HG03039 (cell line): ENCODE data around the gene ALKBH2.
"Not testable (repeated sequence)": the region's sequence is repeated elsewhere in the genome, so short reads cannot be mapped to it uniquely, and the experiment has no call there.

Experiments
- ATAC-seq: cut with Tn5 transposase; IDR thresholded peaks from one replicate; pipeline ENCODE4 v1.9.1; 2021; ENCODE audit warnings: mild to moderate bottlenecking, moderate library complexity; ENCODE audit not compliant: unreplicated experiment

The ALKBH2 gene

DNA sequence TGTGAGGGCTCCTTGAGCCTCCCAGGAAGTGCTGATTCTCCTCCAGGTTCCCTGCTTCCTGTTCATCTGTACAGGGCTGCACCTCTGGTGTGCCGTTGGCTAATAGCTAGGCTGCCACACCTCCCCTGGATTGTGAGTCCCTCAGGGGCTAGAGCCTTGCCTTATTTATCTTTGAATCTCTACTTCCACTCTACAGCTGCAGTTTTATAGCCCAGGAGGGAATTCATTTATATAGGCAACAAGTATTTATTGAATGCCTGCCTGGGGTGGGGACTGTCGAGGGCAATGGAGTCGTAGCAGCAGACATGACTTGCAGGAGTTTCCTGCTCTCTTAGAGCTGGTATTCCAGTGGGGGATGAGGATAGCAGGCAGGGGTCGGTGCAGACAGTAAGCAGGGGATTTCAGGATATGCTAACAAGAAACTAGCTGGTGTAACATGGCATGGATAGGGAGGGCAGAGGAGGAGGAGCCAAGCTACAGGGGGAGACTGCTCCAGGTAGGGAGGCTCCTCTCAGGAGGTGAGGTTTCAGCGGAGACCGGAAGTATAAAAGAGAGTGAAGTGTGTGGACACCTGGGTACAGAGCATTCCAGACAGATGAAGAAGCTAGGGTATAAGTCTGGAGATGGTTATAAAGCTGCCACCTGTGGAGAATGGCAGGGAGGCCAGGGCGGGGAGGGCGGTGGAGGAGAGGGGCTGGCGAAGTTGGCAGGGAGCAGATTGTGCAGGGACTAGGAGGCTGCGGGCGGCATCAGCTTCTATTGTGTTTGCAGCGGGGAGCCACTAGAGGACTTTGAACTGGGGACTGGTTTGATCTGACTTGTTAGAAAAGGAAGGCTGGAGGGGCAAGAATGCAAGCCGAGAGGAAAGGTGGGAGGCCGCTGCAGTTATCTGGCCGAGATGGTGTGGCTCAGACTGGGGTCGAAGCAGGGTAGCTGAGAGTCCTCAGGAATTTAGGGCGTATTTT is 23.7 kb downstream of the ALKBH2 start:
- no peak for ATAC-seq

DNA sequence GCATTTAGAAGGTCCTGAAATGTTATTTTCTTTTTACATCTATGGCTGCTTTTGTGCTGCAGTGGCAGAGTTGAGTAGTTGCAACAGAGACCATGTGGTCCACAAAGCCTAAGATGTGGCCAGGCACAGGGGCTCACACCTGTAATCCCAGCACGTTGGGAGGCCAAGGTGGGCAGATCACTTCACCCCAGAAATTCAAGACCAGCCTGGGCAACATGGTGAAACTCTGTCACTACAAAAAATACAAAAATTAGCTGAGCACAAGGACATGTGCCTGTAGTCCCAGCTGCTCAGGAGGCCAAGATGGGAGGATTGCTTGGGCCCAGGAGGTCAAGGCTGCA is 27.4 kb downstream of the ALKBH2 start:
- ATAC-seq: no peak

DNA sequence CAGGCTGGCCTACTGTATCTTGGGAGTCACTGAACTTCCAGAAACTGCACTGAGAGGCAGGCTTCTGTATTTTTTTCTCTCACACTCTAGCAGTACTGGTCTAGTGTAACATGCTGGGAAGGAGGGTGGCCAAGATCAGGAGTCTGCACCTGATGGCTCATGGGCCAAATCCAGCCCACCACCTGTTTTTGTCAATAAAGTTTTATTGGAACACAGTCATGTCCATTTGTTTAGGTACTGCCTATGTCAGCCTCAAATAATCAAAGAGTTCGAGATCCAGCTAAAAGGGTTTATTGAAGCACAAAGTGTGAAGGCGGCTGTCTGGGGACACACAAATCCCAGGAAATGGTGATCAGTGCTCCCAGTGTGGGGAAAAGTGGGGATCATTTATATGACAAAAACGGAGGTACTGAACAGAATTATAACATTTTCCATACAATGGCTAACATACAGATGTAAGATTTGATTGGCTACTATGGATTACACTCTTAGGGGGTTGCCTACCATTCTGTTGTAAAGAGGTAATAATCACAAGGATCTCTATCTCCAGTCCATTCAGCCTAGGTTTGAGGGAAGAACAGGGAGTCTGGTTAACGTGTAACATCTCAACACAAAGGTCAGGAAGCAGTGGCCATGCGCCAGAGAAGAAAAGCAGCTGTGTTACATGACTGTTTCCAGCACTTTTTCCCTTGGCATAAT is 28.0 kb downstream of the ALKBH2 start:
- ATAC-seq: no peak

DNA sequence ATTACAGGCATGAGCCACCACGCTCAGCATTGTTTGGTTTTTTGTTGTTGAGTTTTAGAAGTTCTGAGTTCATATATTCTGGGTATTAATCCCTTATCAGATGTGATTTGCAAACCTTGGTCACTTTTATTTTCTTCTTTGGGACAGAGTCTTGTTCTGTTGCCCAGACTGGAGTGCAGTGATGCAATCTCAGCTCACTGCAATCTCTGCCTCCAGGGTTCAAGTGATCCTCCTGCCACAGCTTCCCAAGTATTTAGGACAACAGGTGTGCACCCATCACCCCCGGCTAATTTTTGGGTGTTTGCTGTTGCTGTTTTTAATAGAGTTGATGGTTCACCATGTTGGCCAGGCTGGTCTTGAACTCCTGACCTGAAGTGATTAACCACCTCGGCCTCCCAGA is 29.1 kb downstream of the ALKBH2 start:
- ATAC-seq: no peak

DNA sequence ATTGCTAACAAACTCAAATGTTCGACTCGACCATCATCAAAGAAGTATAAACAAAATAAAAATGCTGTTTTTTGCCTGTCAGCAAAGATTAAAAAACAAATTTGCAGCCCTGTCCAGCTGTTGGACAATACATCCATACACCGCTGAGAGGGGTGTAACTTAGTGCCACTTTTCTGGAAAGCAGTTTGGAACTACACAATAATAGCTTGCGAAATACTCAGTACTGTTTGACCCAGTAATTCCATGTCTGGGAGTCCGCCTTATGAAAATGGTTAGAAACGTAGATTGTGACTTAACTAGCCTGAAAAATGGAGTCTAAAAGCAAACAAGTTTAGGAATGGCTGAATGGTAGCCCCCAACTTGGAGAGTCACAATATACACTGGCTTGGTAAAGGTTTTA is 34.5 kb downstream of the ALKBH2 start:
- ATAC-seq: no peak

DNA sequence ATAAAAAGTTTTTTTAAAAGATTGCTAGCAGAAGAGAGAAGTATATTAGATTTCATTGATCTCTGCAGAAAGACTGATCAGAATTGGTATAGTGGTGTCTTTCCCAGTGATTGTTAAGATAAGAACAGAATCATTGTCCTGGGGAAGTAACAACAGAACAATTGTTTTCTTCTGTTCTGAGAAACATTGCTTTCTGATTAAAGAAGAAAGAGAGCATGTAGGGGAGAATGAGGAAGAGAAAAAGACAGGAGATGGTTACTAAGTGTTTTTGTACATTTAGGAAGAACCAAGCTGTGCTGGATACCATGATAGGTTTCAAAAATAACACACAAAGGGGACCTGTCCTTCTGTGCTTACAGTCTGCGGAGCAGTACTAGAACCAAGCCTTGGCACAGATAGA is 35.9 kb downstream of the ALKBH2 start:
- no peak for ATAC-seq

DNA sequence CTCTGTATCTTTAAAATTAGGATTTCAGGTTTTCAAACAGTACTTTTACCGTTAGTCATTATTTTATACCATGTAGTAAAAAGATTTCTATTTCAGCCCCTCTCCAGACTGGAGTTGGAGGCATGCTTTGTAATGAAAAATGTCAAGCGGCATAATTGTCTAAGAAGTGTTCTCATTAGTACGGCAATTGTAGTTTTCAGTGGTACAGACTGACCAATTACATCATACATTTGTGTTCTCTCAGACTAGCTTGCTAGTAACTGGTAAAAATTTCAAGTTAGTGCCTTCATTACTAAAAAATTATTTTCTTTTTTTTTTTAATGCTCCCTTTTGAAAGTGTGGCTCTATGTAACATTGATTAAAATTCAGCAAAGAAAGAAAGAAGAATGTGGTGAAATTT is 36.4 kb downstream of the ALKBH2 start:
- no peak for ATAC-seq

DNA sequence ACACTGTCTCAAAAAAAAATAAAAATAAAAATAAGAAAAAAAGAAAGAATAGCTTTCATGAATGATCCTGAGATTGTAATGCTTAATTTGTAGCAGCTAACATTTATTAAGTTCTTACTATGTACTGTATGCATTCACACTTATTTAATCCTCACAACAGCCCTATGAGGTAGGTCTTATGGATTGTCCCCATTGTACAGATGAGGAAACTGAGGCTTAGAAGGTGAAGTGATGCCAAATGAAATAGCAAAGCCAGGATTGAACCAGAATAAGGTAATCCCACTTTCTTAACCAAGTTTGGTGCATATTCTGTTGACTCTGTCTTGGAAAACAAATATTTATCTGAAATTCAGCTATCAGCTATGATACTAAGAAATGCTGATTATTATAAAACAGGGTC is 38.8 kb downstream of the ALKBH2 start:
- no peak for ATAC-seq

DNA sequence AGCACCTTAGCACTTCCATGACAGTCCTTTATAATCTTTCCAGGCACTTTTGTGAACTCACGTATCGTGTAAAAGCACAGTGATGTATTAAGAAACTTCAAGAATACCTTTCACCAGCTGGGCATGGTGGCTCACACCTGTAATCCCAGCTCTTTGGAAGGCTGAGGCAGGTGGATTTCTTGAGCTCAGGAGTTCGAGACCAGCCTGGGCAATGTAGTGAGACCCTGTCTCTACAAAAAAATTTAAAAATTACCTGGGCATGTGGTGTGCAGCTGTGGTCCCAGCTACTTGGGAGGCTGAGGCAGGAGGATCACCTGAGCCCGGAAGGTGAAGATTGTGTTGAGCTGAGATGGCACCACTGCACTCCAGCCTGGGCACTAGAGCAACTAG is 39.2 kb downstream of the ALKBH2 start:
- not testable (repeated sequence) for ATAC-seq

DNA sequence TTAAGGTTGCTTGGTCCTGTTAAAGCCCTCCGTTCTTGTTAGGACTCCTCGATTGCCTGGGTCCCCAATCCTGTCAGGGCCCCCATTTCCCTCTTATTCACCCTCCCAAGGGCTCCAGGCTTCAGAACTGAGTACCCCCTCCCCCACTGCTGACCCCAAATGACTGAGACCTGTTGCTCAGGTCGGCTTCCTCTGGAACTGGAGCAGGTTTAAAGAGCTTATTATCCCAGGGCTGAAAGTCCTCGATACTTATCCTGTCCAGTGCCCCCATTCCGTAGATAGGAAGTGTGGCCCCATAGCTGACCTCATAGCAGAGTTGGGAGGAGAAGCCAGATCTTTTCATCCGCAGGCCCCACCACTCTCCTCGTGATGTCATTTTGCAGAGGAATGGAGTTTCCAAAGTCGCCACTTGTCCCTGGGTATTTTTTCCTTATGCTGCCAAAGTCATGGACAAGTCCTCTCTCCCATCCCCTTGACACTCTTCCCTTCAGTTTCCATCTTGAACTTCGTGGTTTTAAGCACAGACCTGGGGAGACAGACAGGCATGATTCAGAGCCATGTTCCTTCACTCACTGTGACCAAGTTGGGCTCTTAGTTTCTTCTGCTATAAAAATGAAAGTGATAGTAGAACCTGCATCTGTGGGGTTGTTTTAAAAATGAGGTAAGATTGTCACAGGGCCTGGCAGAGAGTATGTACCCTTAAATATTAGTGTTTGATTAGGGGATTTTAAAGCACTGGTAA is 39.7 kb downstream of the ALKBH2 start:
- ATAC-seq: peak; percentile 9

DNA sequence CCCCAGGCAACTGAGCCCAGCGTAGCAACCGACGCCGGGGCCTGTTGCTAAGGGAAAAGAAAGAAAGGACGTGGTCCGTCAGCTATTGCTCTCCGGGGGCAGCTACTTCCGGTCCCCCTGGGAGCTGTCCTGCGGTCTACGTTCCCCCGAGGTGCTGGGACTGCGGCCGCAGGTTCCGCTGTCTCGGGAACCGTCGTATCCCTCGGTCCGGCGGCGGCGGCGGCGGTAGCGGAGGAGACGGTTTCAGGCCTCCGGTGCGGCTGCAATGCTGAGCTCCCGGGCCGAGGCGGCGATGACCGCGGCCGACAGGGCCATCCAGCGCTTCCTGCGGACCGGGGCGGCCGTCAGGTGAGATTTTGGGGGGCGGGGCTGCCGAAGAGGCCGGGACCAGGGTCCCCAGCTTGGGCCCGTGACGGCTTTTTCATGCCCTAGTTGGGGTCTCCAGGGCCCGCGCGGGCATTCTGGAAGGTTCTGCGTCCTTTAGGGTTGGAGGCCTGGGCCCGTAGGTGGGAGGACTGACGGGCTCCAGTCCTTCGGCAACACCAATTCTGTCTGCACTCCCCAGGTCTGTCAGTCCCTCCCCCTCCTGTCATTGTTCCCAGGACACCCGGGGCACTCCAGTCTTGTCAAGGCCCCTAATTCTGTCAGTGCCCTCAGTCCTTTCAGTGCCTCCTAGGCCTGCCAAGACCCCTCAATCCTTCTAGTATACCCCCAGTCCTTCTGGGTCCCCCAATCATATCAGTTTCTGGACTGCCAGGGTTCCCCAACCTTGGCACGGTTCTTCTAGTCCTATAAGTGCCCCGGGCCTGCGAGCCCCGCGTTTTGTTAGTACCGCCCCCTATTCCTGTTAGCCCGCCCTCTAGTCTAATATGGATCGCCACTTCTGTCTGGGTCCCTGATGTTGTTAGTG is 40.6 kb downstream of the ALKBH2 start, which contains the start of gene USP30:
Gene USP30, plus strand, starts transcription at position 163 of the 910 bp plus-strand sequence. Its CDS starts 103 bp downstream, at position 266.
- ATAC-seq: peak; percentile 56

DNA sequence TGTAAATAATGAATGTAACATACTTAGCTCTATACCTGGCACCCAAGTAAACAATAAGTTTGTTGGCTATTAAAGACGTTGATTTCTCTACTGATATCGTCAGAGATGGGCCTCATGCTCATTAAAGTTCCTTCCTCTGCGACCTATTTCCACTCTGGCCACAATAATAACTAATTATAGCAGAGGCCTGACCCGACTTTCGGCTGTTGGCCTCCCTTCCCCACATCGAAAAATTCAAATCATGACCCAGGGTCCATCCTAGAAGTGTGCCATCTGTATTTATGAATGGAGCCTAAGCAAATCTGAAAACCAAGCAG is 41.2 kb downstream of the ALKBH2 start:
- no peak for ATAC-seq

DNA sequence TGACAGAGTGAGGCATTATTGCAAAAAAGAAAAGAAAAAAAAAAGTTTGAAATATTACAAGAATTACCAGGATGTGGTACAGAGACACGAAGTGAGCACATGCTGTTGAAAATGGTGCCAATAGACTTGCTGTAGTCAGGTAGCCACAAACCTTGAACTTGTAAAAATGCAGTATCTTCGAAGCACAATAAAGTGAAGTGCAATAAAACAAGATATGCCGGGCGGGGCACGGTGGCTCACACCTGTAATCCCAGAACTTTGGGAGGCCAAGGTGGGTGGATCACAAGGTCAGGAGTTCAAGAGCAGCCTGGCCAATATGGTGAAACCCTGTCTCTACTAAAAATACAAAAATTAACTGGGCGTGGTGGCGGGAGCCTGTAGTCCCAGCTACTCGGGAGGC is 43.5 kb downstream of the ALKBH2 start:
- not testable (repeated sequence) for ATAC-seq

DNA sequence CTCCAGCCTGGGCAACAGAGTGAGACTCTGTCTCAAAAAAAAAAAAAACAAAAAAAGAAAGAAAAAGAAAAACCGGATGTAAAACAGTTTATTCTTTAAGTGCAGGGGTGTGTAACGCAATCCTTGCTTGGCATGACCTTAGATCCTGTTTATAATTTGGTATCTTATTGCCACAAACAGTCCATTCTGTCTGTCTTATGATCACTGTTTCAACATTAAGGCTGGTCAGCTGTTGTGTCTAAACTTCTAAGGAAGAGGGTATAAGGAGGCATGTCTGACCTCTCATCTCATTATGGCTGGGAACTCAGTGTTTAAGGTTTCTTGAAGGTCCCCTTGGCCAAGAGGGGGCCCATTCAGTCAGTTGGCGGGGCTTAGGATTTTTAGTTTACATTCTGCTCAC is 44.6 kb downstream of the ALKBH2 start:
- ATAC-seq: not testable (repeated sequence)

DNA sequence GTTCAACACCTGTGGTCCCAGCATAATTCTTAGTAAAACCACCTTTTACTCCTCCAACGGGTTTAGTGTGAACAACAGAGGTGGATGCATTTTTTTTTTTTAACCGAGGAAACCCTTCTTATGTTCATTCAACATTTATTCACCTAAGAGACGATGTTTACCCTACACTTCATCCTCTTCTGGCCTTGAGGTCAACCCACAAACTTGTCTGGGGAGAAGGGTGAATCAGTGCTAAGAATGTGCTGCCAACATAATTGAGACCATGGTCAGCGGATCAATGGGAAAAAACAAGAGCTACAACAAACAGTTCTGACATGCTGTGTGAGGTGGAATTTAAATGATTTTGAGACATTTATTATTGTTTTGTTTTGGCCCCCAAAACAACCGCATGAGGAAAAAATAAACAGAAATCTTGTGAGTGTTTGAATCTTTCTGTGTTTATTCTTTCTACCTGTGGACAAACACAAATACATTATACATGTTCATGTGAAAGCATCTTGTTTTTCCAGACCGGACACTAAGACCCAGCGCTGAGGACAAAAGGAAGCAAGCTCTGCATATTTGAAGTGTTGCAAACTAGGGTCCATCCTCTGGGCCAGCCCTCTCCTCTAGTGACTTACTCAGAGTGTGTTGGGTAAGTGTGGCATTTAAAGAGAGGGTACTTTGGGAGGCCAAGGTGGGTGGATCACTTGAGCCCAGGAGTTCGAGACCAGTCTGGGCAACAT is 46.0 kb downstream of the ALKBH2 start:
- no peak for ATAC-seq

DNA sequence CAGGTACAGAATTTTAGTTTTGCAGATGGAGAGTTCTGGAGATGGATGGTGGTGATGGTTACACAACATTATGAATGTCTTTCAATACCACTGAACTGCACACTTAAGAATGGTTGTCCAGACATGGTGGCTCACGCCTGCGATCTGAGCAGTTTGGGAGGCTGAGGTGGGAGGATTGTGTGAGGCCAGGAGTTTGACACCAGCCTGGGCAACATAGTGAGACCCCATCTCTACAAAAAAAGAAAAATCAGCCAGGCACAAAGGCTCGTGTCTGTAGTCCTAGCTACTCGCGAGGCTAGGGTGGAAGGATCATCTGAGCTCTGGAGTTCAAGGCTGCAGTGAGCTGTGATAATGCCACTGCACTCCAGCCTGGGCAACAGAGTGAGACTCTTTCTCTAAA is 49.0 kb downstream of the ALKBH2 start:
- no peak for ATAC-seq
